IPS-15b (cell line): ENCODE data around the gene CAPN7.

Experiments used
- H3K27me3 ChIP-seq: one replicate; pipeline ENCODE4 v1.6.1; 2013; ENCODE audit warnings: low read length; ENCODE audit not compliant: control insufficient read depth, insufficient read depth
- H3K36me3 ChIP-seq: one replicate; pipeline ENCODE4 v1.6.1; 2013; ENCODE audit warnings: low read length; ENCODE audit not compliant: control insufficient read depth, insufficient read depth
- H3K4me1 ChIP-seq: one replicate; pipeline ENCODE4 v1.6.1; 2013; ENCODE audit warnings: mild to moderate bottlenecking, low read length; ENCODE audit not compliant: control insufficient read depth, insufficient read depth
- H3K4me3 ChIP-seq: one replicate; pipeline ENCODE4 v1.5.1; 2013; ENCODE audit warnings: low read depth, low read length
- H3K9ac ChIP-seq: one replicate; pipeline ENCODE4 v1.6.1; 2013; ENCODE audit warnings: low read depth, mild to moderate bottlenecking, low read length
- H3K9me3 ChIP-seq: one replicate; pipeline ENCODE4 v1.6.1; 2013; ENCODE audit warnings: mild to moderate bottlenecking, low read length; ENCODE audit not compliant: control insufficient read depth, insufficient read depth

CAPN7 gene

DNA sequence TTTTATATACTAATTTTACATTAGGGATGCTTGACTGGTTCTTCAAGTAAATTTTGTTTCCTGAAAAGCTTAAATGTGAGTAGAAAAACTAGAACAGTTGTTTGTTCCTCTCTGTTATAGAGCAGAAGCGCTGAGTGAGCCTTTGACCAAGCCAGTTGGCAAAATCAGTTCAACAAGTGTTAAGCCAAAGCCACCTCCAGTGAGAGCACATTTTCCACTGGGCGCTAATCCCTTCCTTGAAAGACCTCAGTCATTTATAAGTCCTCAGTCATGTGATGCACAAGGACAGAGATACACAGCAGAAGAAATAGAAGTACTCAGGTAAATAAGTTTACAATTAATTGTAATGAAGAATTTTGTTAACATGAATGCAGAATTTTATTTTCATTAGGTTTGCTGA lies 14.6 kb downstream of the CAPN7 start:
- H3K9ac ChIP-seq = no peak overlapping the region
- H3K9me3 ChIP-seq = no peaks in the 10 kb centered on the region
- no peak overlapping the region for H3K4me3 ChIP-seq
- peaks cover 8% of the 10 kb centered on the region for H3K36me3 ChIP-seq
- no peaks in the 10 kb centered on the region for H3K27me3 ChIP-seq
- no peaks in the 10 kb centered on the region for H3K4me1 ChIP-seq

DNA sequence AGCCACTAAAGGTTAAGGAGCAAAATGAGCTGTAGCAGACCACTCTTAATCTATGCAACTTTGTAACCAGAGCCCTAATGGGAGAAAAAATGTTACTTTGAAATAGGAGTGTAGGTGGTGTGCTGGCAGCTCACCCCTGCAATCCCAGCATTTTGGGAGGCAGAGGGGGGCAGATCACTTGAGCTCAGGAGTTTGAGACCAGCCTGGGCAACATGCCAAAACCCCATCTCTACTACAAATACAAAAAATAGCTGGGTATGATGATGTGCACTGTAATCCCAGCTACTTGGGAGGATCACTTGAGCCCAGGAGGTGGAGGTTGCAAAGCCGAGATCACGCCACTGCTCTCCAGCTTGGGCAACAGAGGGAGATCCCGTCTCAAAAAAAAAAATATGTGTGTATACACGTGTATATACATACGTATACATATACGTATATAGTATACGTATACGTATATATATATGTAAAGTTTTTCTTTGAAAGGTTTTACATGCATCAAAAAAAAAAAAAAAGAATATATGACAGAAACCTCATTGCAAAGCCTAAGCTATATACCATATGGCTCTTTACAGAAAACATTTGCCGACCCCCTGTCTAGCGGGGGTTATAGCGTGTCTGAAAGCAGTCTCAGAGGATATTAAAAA lies 15.7 kb downstream of the CAPN7 start:
- Histone ChIP-seq H3K4me1 (no peaks in the 10 kb centered on the region), H3K27me3 (no peaks in the 10 kb centered on the region), H3K4me3 (no peak overlapping the region), H3K9ac (no peak overlapping the region), H3K36me3 (peaks cover 8% of the 10 kb centered on the region), H3K9me3 (no peaks in the 10 kb centered on the region)

DNA sequence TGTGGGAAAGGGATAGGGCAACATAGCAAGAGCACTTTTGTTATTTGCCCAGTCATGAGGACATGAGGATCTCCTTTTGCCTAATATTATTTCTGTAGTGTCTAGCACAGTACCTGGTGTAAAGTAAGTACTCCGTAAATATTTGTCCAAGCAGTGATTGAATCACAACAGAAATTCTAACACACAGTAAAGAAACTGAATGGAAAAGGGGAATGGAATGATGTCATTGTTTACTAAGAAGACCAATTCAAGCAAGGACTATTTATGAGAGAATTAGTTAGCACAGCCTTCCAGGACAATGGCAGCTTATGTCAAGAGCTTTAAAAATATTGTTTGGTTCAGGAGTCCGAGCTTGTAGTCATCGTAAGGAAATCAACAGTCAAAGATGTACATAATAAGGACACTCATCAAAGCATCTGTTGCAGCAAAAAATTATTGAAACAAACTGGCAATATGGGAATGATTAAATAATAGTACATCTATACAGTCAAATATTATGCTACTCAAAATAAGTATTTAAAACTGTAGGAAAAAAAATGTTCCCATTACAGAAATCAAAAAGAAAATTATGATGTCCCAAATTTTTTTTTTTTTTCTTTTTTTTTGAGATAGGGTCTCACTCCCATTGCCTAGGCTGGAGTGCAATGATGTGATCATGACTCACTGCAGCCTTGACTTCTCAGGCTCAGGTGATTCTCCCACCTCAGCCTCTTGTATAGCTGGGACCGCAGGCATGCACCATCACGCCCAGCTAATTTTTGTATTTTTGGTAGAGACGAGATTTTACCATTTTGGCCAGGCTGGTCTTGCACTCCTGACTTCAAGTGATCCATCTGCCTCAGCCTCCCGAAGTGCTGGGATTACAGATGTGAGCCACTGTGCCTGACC lies 17.9 kb downstream of the CAPN7 start:
- H3K9me3 ChIP-seq = no peaks in the 10 kb centered on the region
- no peak overlapping the region for H3K9ac ChIP-seq
- no peaks in the 10 kb centered on the region for H3K4me1 ChIP-seq
- peaks cover 6% of the 10 kb centered on the region for H3K36me3 ChIP-seq
- no peaks in the 10 kb centered on the region for H3K27me3 ChIP-seq
- H3K4me3 ChIP-seq = no peak overlapping the region

- no peaks in the 10 kb centered on the region for H3K9me3 ChIP-seq
- H3K4me1 ChIP-seq = no peaks in the 10 kb centered on the region
- no peaks in the 10 kb centered on the region for H3K27me3 ChIP-seq
- no peak overlapping the region for H3K4me3 ChIP-seq
- H3K36me3 ChIP-seq = no peaks in the 10 kb centered on the region
- H3K9ac ChIP-seq = no peak overlapping the region
Observed at GRCh38 chr3:15228147-15228546, 22.1 kb downstream of the CAPN7 start.

DNA sequence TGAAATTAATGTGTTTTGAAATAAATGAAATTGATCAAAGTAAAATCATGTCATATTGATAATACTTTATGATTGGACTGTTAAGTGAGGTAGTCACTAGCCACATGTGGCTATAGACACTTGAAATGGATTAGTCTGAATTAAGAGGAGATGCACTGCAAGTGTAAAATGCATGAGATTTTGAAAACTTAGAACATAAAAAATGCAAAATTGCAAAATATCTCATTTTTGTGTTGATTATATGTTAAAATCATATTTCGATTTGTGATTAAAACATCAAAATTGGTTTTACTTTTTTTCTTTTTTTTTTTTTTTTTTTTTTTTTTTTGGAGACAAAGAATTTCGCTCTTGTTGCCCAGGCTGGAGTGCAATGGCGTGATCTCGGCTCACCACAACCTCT lies 23.2 kb downstream of the CAPN7 start:
- H3K4me1 ChIP-seq = no peaks in the 10 kb centered on the region
- H3K27me3 ChIP-seq = no peaks in the 10 kb centered on the region
- H3K36me3 ChIP-seq = no peaks in the 10 kb centered on the region
- no peak overlapping the region for H3K9ac ChIP-seq
- H3K4me3 ChIP-seq = no peak overlapping the region
- H3K9me3 ChIP-seq = no peaks in the 10 kb centered on the region

DNA sequence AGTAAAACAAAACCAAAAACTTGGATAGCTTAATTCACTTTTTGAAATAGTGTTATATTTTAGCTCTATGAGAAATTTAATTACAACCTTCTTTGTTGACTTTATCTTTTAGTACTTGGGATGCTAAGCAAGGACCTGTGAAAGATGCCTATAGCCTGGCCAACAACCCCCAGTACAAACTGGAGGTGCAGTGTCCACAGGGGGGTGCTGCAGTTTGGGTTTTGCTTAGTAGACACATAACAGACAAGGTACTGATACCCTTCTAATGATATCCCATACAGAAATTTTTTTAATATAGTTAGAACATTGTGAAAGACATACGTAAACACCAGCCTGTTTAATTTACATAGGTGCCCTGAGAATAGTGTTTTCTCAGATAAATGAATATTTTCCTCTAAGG lies 35.3 kb downstream of the CAPN7 start:
- peaks cover 4% of the 10 kb centered on the region for H3K36me3 ChIP-seq

DNA sequence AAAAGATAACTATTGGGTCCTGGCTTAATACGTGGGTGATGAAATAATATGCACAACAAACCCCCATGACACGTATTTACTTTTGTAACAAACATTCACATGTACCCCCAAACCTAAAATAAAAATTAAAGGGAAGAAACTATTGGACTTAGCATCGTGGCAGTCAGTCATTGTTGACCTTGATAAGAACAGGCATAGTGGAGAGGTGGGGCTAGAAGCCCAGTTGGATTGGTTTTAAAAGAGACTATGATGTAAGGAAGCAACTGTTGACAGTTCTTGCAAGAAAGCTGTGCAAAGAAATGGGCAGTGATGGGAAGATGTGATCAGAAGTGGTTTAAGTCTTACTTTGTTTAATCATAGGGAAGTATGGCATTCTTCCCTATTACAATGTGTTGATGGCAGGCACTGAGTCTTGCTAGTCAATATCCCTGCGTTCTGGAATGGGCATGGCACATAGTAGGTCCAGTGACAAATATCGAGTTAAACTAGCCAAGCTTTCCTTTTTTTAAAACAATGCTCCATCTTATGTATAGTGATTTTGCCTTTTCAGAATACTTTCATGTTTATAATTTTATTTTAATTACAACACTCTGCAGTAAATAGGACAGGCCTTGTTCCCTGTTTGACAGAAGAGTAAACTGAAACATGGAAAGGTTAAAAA lies 37.9 kb downstream of the CAPN7 start:
- H3K9ac ChIP-seq = no peak overlapping the region
- H3K27me3 ChIP-seq = no peaks in the 10 kb centered on the region
- H3K4me3 ChIP-seq = no peak overlapping the region
- H3K9me3 ChIP-seq = no peaks in the 10 kb centered on the region
- peaks cover 7% of the 10 kb centered on the region for H3K36me3 ChIP-seq
- no peaks in the 10 kb centered on the region for H3K4me1 ChIP-seq

More for the DNA sequence above, 35.3 kb downstream of the CAPN7 start:
- Histone ChIP-seq H3K27me3 (no peaks in the 10 kb centered on the region), H3K9ac (no peak overlapping the region), H3K4me1 (no peaks in the 10 kb centered on the region), H3K9me3 (no peaks in the 10 kb centered on the region), H3K4me3 (no peak overlapping the region)

- Histone ChIP-seq H3K4me3 (no peak overlapping the region), H3K27me3 (no peaks in the 10 kb centered on the region), H3K36me3 (peaks cover 9% of the 10 kb centered on the region)
Observed at GRCh38 chr3:15246186-15246585, 40.1 kb downstream of the CAPN7 start.

DNA sequence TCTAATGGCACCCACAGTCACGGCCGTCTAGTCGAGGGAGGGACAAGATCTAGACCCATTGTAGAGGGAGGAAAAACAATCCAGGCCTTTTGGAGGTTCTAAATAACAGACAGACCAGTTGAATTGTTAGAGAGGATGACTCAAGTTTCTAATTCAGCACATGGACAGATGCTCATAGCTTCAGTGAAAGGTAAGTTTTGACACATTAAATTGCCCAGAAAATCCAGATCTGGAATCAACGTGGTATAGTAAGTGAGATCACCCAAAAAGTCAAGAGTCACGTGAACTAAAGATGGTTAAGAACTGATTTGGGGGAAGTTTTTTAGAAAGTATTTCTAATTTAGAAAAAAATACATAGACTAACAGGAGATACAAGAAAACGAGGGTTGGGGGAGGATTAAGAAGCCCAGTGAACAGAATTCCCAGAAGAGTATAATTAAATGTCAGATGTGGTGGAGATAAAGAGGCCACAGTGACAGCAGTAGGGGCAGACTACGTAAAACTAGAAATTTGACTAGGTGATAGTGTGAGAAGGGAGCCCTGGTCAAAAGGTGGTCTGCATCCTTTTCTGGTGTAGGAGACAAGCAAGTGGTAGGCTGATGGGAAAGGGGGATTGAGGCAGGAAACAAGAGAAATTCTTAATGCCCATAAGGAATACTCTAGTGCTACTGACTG lies 47.1 kb downstream of the CAPN7 start:
- H3K9ac ChIP-seq = no peak overlapping the region
- no peaks in the 10 kb centered on the region for H3K4me1 ChIP-seq
- H3K4me3 ChIP-seq = no peak overlapping the region
- H3K9me3 ChIP-seq = no peaks in the 10 kb centered on the region
- H3K27me3 ChIP-seq = no peaks in the 10 kb centered on the region
- H3K36me3 ChIP-seq = peaks cover 2% of the 10 kb centered on the region

More at GRCh38 chr3:15246186-15246585, 40.1 kb downstream of the CAPN7 start:
- Histone ChIP-seq H3K9ac (no peak overlapping the region), H3K9me3 (no peaks in the 10 kb centered on the region), H3K4me1 (no peaks in the 10 kb centered on the region)

- Histone ChIP-seq H3K4me3 (no peak overlapping the region), H3K9ac (no peak overlapping the region), H3K4me1 (no peaks in the 10 kb centered on the region), H3K9me3 (no peaks in the 10 kb centered on the region), H3K36me3 (peaks cover 2% of the 10 kb centered on the region), H3K27me3 (no peaks in the 10 kb centered on the region)
Observed at GRCh38 chr3:15255215-15255614, 49.2 kb downstream of the CAPN7 start.

GRCh38 chr3:15256861-15257341 lies 50.9 kb downstream of the CAPN7 start:
- Histone ChIP-seq H3K36me3 (no peaks in the 10 kb centered on the region), H3K4me3 (no peak overlapping the region), H3K4me1 (no peaks in the 10 kb centered on the region), H3K9me3 (no peaks in the 10 kb centered on the region), H3K27me3 (no peaks in the 10 kb centered on the region), H3K9ac (no peak overlapping the region)
